UCSD-AML1 (cell line): Measurements from ENCODE around the gene STK31.
"Not testable (repeated sequence)": the region's sequence is repeated elsewhere in the genome, so short reads cannot be mapped to it uniquely, and the experiment has no call there.

Experiments used
- DNase-seq: peaks from one replicate; lab custom pipeline; 2025; ENCODE audit not compliant: unreplicated experiment; lab: John Stamatoyannopoulos, UW

Gene STK31

DNA sequence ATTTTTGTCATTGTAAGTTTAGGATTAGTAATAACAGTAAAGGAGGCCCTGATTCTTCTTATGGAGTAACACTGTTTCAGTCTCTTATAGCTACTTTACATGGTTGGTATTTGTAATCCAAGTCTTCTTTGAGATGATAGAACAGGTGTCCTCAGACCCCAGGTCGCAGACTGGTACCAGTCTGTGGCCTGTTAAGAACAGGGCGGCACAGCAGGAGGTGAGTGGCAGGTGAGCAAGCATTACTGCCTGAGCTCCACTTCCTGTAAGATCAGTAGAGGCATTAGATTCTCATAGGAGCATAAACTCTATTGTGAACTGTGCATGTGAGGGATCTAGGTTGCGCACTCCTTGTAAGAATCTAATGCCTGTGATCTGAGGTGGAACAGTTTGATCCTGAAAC, 77.3 kb downstream of the STK31 start:
- no peak for DNase-seq

DNA sequence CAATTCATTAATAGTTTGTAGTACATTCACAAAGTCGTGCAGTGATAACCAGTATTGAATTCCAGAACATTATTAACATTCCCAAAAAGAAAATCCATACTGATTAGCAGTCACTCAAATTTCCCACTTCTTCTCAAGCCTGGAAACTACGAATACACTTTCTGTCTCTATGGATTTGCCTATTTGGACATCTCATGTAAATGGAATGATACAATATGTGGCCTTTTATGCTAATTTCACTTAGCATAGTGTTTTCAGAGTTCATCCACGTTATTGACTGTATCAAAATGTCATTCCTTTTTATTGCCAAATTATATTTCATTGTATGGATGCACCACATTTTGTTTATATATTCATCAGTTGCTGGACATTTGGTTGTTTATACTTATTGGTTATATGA, 78.8 kb downstream of the STK31 start:
- DNase-seq: no peak

DNA sequence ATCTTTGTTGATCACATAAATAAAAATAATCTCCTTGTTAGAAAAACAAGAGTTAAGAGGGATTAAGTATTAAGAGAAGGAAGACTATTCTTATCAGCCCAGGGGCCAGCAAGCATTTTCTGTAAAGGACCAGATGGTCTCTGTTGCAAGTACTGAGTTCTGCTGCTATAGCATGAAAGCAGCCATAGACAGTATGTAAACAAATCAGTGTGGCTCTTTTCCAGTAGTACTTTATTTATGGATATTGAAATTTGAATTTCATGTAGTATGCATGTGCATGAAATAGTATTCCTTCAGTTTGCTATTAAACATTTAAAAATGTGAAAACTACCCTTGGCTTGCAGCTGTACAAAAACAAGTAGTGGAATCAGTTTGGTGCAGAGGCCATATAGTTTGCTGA, 81.7 kb downstream of the STK31 start:
- DNase-seq: no peak

DNA sequence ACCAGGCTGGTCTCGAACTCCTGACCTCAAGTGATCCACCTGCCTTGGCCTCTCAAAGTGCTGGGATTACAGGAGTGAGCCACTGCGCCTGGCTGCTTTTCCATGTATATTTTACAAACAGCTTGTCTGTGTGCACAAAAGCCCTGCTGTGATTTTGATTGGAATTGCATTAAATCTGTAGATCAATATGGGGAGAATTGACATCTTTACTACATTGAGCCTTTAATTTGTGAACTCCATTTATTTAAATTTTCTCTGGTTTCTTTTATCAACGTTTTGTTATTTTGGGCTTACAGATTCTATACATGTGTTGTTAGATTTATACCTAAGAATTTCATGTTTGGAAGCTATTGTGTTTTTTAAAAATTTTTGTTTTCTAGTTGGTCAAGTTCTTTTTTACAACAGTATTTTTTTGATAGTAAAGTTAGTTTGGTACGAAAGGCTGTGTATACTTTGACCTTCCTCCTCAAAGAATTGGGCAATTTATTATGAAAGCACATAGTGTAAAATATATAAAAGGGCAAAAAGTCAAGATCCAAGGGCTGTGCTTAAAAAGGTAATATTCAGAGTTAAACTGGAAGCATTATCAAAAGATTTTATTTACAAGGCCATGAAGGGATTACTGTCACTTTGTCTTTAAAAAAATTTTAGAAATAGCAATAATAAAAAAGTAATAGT, 92.8 kb downstream of the STK31 start:
- no peak for DNase-seq

DNA sequence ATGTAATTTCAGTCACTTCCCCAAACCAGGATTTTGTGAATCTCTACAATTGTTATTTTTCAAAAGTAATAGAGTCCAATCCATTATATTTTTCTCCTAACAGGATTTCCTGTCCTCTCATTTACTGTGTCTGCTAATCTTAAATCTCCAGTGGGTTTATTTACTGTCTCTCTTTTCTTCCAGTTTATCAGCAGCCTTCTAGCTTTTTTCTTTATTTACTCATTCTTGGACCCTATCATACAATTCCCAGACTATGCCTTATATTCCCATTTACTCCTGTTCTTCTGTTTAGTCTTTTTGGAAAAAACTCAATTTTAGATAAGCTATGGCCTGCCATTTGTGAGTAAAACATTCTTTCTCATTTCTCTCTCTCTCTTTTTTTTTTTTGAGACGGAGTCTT, 94.7 kb downstream of the STK31 start:
- no peak for DNase-seq

DNA sequence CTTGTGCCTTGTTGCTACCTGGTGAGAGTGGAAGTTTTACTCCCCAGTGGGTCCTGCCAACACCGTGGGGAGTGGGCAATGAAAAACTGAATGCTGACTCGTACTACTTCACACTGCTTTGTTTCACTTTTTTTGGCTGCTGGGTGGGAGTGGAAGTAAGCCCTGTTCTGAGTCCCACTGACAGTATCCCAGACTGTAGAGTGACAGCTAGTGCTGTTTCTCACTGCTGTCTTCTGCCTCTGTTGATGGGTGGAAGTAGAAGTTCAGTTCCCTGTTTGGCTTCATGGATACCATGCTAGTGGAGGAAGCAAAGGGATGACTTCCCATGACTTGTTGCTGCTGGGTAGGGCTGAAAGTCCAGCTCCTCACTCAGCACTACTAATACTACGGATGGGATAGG, 98.4 kb downstream of the STK31 start:
- DNase-seq: no peak

DNA sequence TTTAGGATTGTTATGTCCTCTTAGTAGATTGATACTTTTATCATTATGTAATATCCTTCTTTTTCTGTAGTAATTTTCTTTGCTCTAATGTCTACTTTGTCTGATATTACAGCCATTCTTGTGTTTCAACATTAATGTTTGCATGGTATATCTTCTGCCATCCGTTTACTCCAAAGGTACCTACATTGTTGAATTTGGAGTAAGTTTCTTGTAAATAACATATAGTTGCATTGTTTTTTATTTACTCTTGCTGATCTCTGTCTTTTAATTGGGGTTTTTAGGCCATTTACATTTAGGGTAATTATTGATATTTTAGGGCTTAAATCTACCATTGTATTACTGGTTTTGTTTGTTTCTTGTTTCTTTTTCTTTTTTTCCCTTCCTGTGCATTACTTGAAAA, 100.1 kb downstream of the STK31 start:
- DNase-seq: no peak

DNA sequence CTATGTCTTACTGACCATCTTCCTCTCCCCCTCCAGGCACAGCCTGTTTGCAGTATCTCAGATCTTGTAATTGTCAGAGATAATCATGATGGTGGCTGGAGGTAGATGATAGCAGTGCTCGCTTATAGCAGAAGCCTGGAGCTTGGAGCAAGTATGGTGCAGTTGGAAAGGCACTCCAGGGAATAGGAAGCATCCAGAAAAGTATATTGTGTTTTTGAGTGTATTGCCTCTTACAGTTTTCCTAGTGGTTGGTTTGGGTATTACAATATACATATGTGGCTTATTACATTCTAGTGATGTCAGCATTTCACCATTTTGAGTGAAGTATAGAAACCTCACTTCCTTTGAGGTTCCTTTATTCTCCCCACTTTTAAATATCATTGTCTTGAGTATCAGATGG, 101.5 kb downstream of the STK31 start:
- no peak for DNase-seq

DNA sequence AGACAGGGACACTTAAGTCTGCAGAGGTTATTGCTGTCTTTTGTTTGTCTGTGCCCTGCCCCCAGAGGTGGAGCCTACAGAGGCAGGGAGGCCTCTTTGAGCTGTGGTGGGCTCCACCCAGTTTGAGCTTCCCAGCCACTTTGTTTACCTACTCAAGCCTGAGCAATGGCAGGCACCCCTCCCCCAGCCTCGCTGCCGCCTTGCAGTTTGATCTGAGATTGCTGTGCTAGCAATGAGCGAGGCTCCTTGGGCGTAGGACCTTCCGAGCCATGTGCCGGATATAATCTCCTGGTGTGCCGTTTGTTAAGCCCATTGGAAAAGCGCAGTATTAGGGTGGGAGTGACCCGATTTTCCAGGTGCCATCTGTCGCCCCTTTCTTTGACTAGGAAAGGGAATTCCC, 118.1 kb downstream of the STK31 start:
- not testable (repeated sequence) for DNase-seq

DNA sequence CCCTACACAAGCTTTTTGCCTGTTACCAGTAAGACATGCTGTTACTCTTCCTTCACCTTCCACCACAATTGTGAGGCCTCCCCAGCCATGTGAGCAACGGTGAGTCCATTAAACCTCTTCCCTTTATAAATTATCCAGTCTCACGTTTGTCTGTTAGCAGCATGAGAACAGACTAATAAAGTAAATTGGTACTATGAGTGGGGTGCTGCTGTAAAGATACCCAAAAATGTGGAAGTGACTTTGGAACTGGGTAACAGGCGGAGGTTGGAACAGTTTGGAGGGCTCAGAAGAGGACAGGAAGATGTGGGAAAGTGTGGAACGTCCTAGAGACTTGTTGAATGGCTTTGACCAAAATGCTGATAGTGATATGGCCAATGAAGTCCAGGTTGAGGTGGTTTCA, 122.7 kb downstream of the STK31 start:
- not testable (repeated sequence) for DNase-seq

DNA sequence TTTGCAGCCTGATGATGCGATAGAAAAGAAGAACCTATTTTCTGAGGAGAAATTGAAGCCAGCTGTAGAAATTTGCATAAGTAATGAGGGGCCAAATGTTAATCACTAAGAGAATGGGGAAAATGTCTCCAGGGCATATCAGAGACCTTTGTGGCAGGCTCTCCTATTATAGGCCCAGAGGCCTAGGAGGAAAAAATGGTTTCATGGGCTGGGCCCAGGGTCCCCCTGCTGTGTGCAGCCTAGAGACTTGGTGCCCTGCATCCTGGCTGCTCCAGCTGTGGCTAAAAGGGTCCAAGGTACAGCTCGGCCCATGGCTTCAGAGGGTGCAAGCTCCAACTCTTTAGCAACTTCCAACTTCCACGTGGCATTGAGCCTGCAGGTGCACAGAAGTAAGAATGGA, 123.4 kb downstream of the STK31 start:
- DNase-seq: no peak

DNA sequence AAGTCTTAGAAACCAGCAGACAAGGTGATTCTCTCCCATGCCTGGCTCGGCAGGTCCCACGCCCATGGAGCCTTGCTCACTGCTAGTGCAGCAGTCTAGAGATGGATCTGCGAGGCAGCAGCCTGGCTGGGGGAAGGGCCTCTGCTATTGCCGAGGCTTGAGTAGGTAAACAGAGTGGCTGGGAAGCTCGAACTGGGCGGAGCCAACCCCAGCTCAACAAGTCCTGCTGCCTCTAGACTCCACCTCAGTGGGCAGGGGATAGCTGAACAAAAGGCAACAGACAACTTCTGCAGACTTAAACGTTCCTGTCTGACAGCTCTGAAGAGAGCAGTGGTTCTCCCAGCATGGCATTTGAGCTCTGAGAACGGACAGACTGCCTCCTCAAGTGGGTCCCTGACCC, 134.8 kb downstream of the STK31 start:
- not testable (repeated sequence) for DNase-seq

DNA sequence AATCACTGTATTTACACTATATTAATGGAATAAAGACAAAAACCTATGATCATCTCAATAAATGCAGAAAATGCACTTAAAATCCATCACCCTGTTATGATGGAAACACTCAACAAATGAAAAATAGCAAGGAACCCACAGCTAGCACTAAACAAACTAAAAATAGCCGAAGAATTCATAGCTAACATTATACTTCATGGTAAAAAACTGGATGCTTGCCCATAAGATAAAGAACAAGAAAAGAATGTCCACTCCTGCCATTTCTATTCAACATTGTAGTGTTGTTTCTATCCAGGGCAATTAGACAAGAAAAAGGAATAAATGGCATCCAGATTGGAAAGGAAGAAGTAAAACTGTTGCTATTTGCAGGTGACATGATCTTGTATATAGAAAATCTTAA, 142.1 kb downstream of the STK31 start:
- DNase-seq: no peak

DNA sequence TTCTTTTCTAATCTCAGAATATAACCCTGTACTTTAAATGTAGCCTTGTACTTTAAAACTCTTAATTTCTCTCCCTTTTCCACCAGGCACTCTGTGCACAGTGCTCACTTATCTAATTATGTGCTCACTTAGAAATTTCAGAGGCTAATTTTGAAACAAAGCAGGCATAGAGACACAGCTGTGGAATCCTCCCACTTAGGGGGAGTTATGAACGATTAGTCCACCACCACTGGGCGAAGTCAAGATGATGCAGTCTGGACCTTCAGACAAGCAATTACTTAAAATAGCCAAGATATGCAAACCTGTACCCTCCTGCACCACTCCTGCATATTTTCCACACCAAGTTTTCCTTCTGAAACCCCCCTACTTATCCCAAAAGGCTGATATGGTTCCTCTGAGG, 143.0 kb downstream of the STK31 start:
- DNase-seq: no peak

DNA sequence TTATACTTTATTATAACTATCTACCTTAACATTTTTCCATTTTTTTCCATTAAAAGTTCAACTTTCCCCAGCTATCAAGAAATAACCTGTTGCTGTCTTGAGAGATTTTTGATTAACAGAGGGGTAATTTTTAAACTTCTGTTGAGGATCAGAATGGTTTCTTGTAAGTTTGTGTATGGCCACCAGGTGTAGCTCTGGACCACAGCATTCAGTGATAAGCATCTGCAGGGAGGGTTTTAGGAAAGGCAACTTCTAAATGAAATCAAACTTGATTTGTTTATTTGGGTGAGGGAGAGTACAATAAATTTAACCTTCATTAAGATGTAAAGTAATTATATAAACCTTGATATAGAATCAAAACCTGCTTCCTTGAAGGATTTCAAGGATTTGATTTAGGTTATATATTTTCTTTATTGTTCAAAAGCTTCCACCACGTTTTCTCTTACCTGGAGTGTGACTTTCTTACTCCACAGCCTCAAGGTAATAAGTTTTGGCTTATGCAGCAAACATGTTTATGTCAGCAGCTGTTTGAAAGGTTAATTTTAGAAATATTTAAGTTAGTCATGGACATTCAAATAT, 153.3 kb downstream of the STK31 start:
- DNase-seq: no peak

DNA sequence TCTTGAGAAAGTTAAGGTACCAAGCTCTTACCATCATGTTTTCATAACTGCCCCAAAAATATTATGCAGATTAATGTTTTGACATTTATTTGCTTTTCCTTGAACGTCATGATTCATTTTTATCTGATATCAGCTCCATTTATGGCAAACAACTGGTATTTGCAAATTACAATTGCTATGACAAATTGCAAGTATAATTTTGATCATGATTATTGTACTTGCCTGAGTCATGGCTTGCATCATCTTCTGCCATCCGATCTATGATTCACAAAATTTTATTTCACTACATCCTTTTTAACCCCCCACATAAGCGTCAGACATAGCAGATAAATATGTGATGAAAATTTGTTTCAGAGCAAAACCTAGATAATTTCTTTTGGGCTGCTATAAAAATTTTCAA, 155.0 kb downstream of the STK31 start:
- no peak for DNase-seq

DNA sequence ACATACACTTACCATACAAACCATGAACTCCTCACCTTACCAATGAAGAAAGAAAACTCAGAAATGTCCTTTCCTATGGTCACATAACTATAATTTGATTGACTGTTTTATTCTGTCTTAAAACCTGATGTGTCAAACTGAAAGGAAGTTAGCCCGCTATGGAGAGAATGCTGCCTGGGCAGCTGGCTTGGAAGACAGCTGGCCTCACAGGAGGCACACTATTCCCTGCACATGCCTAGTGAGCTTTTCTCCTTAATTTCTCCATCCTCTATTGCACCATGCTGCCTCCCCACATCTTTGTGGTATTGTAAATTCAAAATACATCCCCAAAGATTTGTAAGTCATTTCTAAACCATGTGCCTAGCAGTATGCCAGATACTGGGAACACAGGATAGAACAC, 163.3 kb downstream of the STK31 start:
- no peak for DNase-seq

DNA sequence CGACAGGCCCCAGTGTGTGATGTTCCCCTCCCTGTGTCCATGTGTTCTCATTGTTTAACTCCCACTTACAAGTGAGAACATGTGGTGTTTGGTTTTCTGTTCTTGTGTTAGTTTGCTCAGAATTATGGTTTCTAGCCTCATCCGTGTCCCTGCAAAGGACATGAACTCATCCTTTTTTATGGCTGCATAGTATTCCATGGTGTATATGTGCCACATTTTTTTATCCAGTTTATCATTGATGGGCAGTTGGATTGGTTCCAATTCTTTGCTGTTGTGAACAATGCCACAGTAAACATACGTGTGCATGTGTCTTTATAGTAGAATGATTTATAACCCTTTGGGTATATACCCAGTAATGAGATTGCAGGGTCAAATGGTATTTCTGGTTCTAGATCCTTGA, 166.5 kb downstream of the STK31 start:
- DNase-seq: not testable (repeated sequence)
